BLaER1 (cell line): ENCODE data around the gene MRPL10.
A peak's percentile ranks its signal among the peaks of the same experiment; 100 is the strongest.

ENCODE experiments used
- H3K27ac ChIP-seq: shearing (Covaris generic); formaldehyde crosslinking; 2 replicates; pipeline ENCODE4 v1.8.1; 2022
- H3K27me3 ChIP-seq: shearing (Covaris generic); formaldehyde crosslinking; 2 replicates; pipeline ENCODE4 v1.8.1; 2022
- H3K36me3 ChIP-seq: shearing (Covaris generic); formaldehyde crosslinking; 2 replicates; pipeline ENCODE4 v1.8.1; 2022
- H3K4me1 ChIP-seq: shearing (Covaris generic); formaldehyde crosslinking; 2 replicates; pipeline ENCODE4 v1.8.1; 2022
- H3K4me2 ChIP-seq: shearing (Covaris generic); formaldehyde crosslinking; 2 replicates; pipeline ENCODE4 v1.8.1; 2022
- H3K4me3 ChIP-seq: shearing (Covaris generic); formaldehyde crosslinking; 2 replicates; pipeline ENCODE4 v1.8.1; 2022
- H3K9ac ChIP-seq: shearing (Covaris generic); formaldehyde crosslinking; 2 replicates; pipeline ENCODE4 v1.8.1; 2022
- H3K9me3 ChIP-seq: shearing (Covaris generic); formaldehyde crosslinking; 2 replicates; pipeline ENCODE4 v1.8.1; 2022
- H4K20me1 ChIP-seq: shearing (Covaris generic); formaldehyde crosslinking; 2 replicates; pipeline ENCODE4 v1.8.1; 2022
- Cebpa-rat ChIP-seq: shearing (Covaris generic); IDR thresholded peaks from 2 replicates; pipeline ENCODE4 v1.8.1; 2022

Gene MRPL10

GRCh38 chr17:47801906-47802305 is 29.4 kb downstream of the MRPL10 start:
- Histone ChIP-seq H3K9me3 (no peaks in the 10 kb centered on the region), H4K20me1 (no peaks in the 10 kb centered on the region), H3K27ac (no peak overlapping the region), H3K4me1 (peaks cover 51% of the 10 kb centered on the region), H3K36me3 (peaks cover 6% of the 10 kb centered on the region), H3K9ac (no peak overlapping the region), H3K4me3 (no peak overlapping the region), H3K27me3 (no peaks in the 10 kb centered on the region), H3K4me2 (peak overlapping the region; percentile 36; the same call in 1 of the 2 replicates)
- TF ChIP-seq Cebpa-rat = no peak

- TF ChIP-seq Cebpa-rat = no peak
- Histone ChIP-seq H4K20me1 (no peaks in the 10 kb centered on the region), H3K4me2 (no peak overlapping the region), H3K36me3 (no peaks in the 10 kb centered on the region), H3K9me3 (no peaks in the 10 kb centered on the region), H3K4me1 (peaks cover 44% of the 10 kb centered on the region), H3K27ac (no peak overlapping the region), H3K9ac (no peak overlapping the region), H3K4me3 (no peak overlapping the region), H3K27me3 (no peaks in the 10 kb centered on the region)
These were observed 30.1 kb downstream of the MRPL10 start for GRCh38 chr17:47801176-47801765.

- H3K4me2 ChIP-seq = no peak overlapping the region
- no peak overlapping the region for H3K9ac ChIP-seq
- no peaks in the 10 kb centered on the region for H3K36me3 ChIP-seq
- peaks cover 38% of the 10 kb centered on the region for H3K4me1 ChIP-seq
- no peak overlapping the region for H3K27ac ChIP-seq
- no peak overlapping the region for H3K4me3 ChIP-seq
- no peaks in the 10 kb centered on the region for H4K20me1 ChIP-seq
- no peaks in the 10 kb centered on the region for H3K9me3 ChIP-seq
- H3K27me3 ChIP-seq = no peaks in the 10 kb centered on the region
- TF ChIP-seq Cebpa-rat = no peak
These were observed 30.7 kb downstream of the MRPL10 start for GRCh38 chr17:47800686-47801085.

- H3K4me1 ChIP-seq = peaks cover 16% of the 10 kb centered on the region
- no peaks in the 10 kb centered on the region for H3K27me3 ChIP-seq
- TF ChIP-seq Cebpa-rat = no peak
- no peaks in the 10 kb centered on the region for H3K9me3 ChIP-seq
- H3K36me3 ChIP-seq = no peaks in the 10 kb centered on the region
- no peak overlapping the region for H3K27ac ChIP-seq
- H3K9ac ChIP-seq = no peak overlapping the region
- no peak overlapping the region for H3K4me3 ChIP-seq
- no peak overlapping the region for H3K4me2 ChIP-seq
- no peaks in the 10 kb centered on the region for H4K20me1 ChIP-seq
These were observed 33.5 kb downstream of the MRPL10 start for GRCh38 chr17:47797797-47798196.

- peaks cover 11% of the 10 kb centered on the region for H3K4me1 ChIP-seq
- no peak overlapping the region for H3K9ac ChIP-seq
- H3K4me2 ChIP-seq = no peak overlapping the region
- H3K9me3 ChIP-seq = no peaks in the 10 kb centered on the region
- no peak overlapping the region for H3K27ac ChIP-seq
- no peak overlapping the region for H3K4me3 ChIP-seq
- peaks cover 39% of the 10 kb centered on the region for H3K27me3 ChIP-seq
- no peaks in the 10 kb centered on the region for H3K36me3 ChIP-seq
- H4K20me1 ChIP-seq = 0 out of 2 replicates have a peak, but pooled peaks cover 4% of the 10 kb centered on the region
- TF ChIP-seq Cebpa-rat = no peak
These were observed 38.4 kb downstream of the MRPL10 start for GRCh38 chr17:47792979-47793378.

- Histone ChIP-seq H3K4me1 (peaks cover 11% of the 10 kb centered on the region), H3K4me2 (no peak overlapping the region), H3K27ac (no peak overlapping the region), H3K36me3 (no peaks in the 10 kb centered on the region), H3K9ac (no peak overlapping the region), H3K4me3 (no peak overlapping the region), H4K20me1 (0 out of 2 replicates have a peak, but pooled peaks cover 4% of the 10 kb centered on the region), H3K9me3 (no peaks in the 10 kb centered on the region), H3K27me3 (peaks cover 44% of the 10 kb centered on the region)
- TF ChIP-seq Cebpa-rat = no peak
These were observed 38.9 kb downstream of the MRPL10 start for GRCh38 chr17:47792457-47792856.

GRCh38 chr17:47791025-47791424 is 40.3 kb downstream of the MRPL10 start:
- Histone ChIP-seq H3K4me2 (no peak overlapping the region), H3K27me3 (peaks cover 47% of the 10 kb centered on the region), H3K36me3 (no peaks in the 10 kb centered on the region), H3K4me3 (no peak overlapping the region), H3K9me3 (no peaks in the 10 kb centered on the region), H3K4me1 (peaks cover 11% of the 10 kb centered on the region), H4K20me1 (0 out of 2 replicates have a peak, but pooled peaks cover 4% of the 10 kb centered on the region), H3K9ac (no peak overlapping the region), H3K27ac (no peak overlapping the region)
- no peak for TF ChIP-seq Cebpa-rat

- peaks cover 47% of the 10 kb centered on the region for H3K27me3 ChIP-seq
- H3K36me3 ChIP-seq = no peaks in the 10 kb centered on the region
- H3K4me3 ChIP-seq = peak overlapping the region; percentile 50
- no peak overlapping the region for H3K9ac ChIP-seq
- H3K9me3 ChIP-seq = no peaks in the 10 kb centered on the region
- peaks cover 11% of the 10 kb centered on the region for H3K4me1 ChIP-seq
- H3K4me2 ChIP-seq = peak overlapping the region; percentile 63
- no peak for TF ChIP-seq Cebpa-rat
- 0 out of 2 replicates have a peak, but pooled peaks cover 4% of the 10 kb centered on the region for H4K20me1 ChIP-seq
- H3K27ac ChIP-seq = no peak overlapping the region
These were observed 41.5 kb downstream of the MRPL10 start for GRCh38 chr17:47789611-47790561.

GRCh38 chr17:47785538-47786123 is 45.7 kb downstream of the MRPL10 start:
- Histone ChIP-seq H3K9ac (no peak overlapping the region), H3K27ac (no peak overlapping the region), H3K4me1 (0 out of 2 replicates have a peak, but pooled peaks cover 4% of the 10 kb centered on the region), H3K27me3 (peaks cover 45% of the 10 kb centered on the region), H3K4me2 (no peak overlapping the region), H3K4me3 (no peak overlapping the region), H3K36me3 (no peaks in the 10 kb centered on the region), H3K9me3 (no peaks in the 10 kb centered on the region), H4K20me1 (no peaks in the 10 kb centered on the region)
- no peak for TF ChIP-seq Cebpa-rat

GRCh38 chr17:47781397-47781796 is 49.9 kb downstream of the MRPL10 start:
- H4K20me1 ChIP-seq = no peaks in the 10 kb centered on the region
- no peak overlapping the region for H3K27ac ChIP-seq
- H3K4me1 ChIP-seq = no peaks in the 10 kb centered on the region
- H3K27me3 ChIP-seq = peaks cover 11% of the 10 kb centered on the region; the same call in 1 of the 2 replicates
- H3K9ac ChIP-seq = no peak overlapping the region
- no peak for TF ChIP-seq Cebpa-rat
- no peak overlapping the region for H3K4me3 ChIP-seq
- no peak overlapping the region for H3K4me2 ChIP-seq
- H3K36me3 ChIP-seq = no peaks in the 10 kb centered on the region
- no peaks in the 10 kb centered on the region for H3K9me3 ChIP-seq
